Fibroblast of lung (primary cell): Measurements from ENCODE around the gene CTDSPL.

ENCODE experiments used
- CTCF ChIP-seq, 2 donors: IDR thresholded peaks in 1 of 2; conservative IDR thresholded peaks in 1 of 2; 1 replicate in 1 of 2; 2 replicates in 1 of 2; pipeline ENCODE4 v1.5.1; 2011 to 2012; ENCODE audit warnings: low read length in 2 of 2, control low read depth in 1 of 2, inconsistent platforms in 1 of 2, low read depth in 1 of 2, mild to moderate bottlenecking in 1 of 2
- EZH2 ChIP-seq: IDR thresholded peaks from 2 replicates; pipeline ENCODE4 v1.5.1; 2012; ENCODE audit warnings: low read length, control low read depth, mild to moderate bottlenecking; ENCODE audit errors: missing control alignments

- TF ChIP-seq CTCF (conservative IDR thresholded peaks at IDR 0.05 in 1 of 2, IDR thresholded peaks at IDR 0.05 in 1 of 2; ENCODE audit: low read depth in 1 of 2, low read length in 2 of 2): no peak
- TF ChIP-seq EZH2: no peak
These were observed 1.8 kb upstream of the CTDSPL start for GRCh38 chr3:37859908-37860199.
